GM19193 (cell line): ENCODE data around the gene CCNY.

Experiments used
- POLR2A ChIP-seq: IDR thresholded peaks from 4 replicates; pipeline ENCODE4 v1.6.1; 2011; ENCODE audit not compliant: insufficient read depth, insufficient read length; ENCODE audit errors: extremely low read depth

Gene CCNY

DNA sequence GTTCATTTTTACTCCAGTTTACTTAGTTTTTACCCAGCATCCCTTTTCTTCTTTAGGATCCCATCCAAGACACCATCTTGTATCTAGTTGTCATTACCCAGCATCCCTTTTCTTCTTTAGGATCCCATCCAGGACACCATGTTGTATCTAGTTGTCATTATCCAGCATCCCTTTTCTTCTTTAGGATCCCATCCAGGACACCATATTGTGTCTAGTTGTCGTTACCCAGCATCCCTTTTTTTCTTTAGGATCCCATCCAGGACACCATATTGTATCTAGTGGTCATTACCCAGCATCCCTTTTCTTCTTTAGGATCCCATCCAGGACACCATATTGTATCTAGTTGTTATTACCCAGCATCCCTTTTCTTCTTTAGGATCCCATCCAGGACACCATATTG is 205.4 kb downstream of the CCNY start:
- TF ChIP-seq POLR2A: no peak

DNA sequence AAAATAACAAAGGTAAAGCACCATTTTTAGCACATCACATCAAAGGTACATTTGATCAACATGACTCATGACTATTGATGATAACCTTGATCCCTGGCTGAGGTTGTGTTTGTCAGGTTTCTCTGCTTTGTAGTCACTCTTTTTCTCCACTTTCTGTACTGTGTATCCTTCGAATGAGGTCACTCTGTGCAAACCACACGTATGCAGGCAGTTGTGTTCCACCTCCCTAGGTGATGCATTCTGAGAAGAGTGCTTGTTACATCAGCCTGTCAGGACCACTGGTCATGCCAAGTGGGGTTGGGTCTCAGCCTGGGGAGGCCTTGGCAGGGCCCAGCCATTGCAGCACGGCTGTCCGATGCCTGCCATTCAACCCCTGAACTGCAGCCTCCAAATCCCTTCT is 206.0 kb downstream of the CCNY start:
- TF ChIP-seq POLR2A: no peak

DNA sequence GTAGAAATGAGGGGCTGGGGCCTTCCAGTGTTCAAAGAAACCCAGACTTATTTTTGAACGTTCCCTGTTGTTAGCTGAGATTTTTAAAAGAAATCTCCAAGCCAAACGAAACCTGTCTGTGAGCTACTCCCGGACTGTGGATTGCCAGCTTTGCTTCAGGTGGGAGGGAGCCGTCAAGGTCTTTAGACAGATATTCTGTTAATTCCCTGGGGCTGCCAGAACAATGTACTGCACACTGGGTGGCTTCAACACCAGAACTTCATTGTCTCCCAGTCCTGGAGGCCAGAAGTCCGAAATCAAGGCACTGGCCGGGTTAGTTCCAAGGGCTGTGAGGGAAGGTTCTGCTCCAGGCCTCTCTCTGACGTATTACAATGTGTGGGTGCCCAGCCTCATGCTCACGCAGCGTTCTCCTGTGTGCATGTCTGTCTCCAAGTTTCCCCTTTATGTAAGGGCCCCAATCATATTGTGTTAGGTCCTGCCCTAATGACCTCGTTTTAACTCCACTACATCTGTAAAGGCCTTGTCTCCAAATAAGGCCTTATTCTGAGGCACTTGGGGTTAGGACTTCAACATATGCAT is 208.9 kb downstream of the CCNY start:
- no peak for TF ChIP-seq POLR2A

DNA sequence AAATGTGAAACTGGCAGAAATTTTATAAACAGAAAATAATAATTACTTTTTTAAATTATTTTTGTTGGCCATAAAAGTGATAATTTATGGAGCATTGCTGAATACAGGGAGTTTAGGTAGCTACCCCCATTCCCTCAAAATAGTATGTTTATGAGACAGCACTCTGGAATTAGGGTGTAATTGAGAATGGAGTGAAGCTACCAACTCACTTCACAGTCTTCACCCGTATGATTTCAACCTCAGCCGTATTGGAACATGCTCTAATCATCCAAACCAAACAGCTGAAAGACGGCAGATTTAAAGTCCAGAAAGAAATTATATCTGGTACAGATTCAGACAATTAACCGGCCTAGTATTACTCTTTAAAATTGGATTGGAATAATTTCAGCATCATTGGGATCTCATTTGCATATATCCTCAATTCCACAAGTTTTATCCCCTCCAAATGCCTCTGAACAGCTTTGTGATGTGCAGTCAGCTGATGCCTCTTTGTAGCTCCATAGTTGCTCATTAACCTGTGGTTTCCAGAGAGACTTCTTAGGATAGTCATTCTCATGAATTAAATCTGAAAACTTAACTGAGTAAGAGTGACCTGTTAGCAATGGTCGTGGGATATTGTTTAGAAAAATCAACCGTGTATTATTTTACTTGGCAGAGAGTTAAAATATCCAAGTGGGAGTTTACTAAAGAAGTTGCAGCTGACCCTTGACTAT is 209.7 kb downstream of the CCNY start:
- no peak for TF ChIP-seq POLR2A

DNA sequence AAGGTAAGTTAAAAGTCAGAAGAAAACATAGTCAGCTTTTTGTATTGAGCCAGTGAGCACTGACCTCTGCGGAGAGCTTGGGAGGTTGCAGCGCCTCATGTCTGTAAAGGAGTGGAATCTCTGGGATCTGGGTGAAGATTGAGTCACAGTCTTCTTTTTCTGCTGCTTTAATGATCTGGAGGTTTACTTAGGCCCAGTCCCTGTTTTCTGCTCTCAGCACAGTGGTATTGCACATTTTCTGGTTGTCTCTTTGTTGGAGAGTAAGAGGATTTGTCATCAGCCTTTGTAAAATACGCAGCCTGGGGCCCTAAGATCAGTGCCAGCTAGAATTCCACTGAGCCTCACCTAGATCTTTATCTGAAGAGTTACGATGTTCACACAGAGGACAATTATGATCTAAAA is 210.5 kb downstream of the CCNY start:
- TF ChIP-seq POLR2A: no peak

DNA sequence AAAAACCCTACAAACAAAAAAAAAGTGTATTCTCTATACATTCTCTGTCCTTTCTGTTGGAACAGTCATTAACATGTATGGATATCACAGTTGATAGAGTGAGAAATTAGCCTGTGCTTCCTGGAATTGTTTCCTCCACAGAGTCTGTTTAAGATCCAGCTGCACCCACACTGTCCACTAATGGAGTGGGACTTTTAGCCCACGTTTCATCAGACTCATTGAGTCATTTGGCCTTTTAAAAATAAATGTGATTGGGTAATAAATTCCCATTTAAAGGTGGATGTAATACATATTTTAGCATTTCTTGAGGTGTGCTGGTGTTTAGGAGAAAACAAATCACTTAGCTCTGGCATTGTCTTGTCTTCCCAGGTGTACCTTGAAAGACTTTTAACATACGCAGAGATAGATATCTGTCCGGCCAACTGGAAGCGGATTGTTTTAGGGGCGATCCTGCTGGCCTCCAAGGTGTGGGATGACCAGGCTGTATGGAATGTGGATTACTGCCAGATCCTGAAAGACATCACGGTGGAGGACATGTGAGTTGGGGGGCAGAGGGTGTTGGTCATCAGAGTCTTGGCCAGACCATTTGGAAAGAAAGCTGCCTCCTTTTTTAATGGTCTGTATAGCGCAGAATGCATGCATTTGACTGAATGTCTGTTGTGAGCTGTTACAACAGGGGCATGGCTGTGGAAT is 216.5 kb downstream of the CCNY start:
- no peak for TF ChIP-seq POLR2A

DNA sequence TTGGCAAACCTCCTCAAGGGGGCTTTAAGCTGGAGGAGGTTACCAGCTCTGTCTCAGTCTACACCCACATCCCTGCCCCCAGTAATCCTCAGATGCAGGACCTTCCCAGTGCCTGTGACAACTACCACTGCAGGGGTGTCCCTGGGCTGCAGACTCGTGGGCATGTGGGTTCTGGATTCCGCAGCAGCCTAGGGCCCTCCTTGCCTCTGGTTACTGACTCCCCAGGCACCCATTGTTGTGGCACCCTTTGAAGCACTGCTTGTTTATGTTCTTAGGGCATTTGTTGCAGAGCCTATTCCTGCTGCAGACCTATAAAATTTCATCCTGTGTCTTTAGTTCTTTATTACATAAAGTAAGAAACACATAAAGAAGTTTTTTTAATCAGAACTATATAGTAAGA is 217.7 kb downstream of the CCNY start:
- no peak for TF ChIP-seq POLR2A

DNA sequence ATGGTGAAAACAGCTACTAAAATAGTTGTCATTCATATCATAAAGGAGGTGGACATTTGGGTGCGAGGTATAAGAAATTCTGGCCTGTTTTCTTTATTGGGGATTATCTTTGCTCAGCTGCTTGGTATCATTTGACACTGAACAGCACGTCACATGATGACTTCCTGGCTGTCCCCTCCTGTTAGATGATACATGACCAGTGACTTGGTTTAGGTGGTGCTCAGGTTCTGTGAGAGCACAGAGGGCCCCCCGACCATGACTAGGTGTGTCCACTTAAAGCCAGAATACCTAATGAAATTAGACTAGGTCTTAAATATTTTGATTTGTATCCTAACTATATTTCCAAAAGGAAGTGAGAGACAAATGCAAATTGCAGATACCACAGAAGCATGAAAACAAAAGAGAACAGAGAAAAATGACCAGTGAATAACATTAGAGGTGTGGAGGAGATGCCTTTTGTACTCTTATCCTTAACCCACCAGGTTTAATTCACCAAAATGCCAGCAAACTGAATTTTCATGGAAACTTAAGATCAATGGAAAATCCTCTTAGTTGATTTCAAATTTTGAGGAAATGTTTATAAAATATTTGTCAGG is 218.2 kb downstream of the CCNY start:
- no peak for TF ChIP-seq POLR2A

DNA sequence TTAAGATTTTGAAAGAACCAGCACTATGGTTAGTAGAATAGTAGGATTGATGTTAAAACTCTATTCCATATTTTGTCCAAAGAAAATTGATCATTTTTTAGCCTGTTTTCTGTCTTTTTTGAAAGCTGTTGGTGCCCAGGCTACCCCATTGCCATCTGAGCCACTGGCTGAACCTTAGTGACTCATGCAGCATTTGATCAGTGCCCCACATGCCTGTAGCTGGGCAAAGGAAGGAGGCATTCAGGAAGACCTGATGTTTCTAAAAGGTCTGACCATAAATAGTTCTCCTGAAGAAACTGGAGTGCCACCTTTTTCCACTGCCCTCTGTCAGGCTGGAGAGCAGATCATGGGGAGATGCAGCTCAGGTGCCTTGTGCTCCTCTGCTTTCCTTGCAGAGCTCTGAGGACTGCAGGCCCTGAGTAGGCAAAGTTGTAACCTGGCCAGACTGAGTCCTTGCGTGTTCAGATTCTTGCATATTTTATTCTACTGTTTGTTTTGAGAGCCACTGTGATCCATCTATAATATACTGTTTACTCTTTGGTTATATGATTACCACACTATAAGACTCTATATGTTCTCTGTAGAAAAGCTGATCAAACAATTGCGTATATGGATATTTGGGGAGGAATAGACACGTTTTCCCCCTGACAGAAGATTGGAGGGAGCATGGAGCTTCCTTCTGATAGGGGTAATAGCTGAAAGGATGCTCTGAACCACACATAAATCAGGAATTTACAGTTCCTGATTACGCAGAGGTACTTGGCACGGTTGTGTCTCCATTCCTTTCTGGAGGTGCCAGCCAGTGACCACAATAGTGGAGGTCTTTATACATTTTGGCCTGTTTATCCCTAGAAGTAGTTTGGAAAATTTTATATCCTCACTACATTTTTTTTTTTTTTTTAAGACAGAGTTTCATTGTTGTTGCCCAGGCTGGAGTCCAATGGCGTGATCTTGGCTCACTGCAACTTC is 219.9 kb downstream of the CCNY start:
- no peak for TF ChIP-seq POLR2A

DNA sequence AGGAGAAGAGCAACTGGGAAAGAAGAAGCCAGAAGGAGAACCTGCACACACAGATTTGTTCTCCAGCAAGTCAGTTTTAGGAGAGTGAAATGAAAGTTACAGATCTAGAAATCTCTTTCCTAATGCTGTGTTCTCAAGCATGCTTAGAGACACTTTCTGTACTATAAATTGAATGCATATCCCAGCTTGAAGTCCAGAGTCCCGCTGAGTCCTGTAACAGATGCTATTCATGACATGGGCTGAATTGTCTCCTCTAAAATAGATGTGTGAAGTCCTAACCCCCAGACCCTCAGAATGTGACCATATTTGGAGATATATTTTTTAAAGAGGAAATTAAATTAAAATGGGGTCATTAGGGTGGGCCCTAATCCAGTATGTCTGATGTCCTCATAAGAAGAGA is 222.0 kb downstream of the CCNY start:
- no peak for TF ChIP-seq POLR2A

DNA sequence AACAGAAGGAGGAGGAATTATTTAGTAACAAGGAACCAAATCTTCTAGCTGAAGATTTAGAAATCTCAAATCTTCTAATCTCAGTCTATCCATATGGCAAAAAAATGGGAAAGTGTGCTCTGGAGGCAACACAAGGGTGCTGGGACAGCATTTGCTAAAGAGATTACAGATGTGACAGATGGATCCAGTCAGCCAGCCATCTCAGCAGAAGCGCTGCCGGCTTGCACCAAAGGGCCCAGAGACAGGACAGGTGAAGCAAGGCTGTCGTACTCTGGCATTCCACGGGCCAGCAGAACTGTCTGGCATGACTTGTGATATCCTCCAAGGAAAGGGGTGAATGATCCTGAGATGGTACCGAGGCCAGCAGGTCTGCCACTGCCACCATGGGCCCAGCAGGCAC is 223.1 kb downstream of the CCNY start:
- no peak for TF ChIP-seq POLR2A

DNA sequence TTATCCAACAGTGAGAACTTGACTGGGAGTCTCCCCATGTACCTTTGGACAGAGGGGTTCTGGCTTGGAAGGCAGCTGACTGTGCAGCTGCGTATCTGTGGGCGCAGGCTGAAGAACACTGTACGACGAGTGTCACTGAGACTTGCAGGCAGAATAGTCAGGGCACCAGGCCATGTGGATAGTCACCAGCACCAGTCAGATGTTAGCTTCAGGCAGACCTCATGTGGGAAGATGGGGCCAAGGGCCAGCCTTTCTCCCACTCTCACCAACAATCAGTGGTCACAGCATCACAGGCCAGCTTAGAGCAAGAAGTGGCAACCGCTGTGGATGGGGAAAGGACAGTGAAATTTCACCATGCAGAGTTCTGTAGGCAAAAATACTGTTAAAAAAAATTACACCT is 225.4 kb downstream of the CCNY start:
- TF ChIP-seq POLR2A: no peak

DNA sequence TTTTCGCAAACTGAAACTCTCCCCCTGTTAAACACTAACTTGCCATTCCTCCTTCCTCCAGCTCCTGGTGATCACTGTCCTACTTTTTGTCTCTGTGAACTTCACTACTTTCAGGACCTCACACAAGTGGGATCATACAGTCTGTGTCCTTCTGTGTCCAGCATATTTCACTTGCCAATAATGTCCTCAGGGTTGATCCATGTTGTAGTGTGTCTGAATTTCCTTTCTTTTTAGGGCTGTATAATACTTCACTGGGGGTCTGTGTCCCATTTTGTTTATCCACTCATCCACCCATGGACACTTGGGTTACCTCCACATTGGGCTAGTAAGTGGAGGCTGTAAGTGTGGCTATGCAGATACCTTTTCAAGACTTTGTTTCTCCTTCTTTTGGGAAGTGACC is 226.1 kb downstream of the CCNY start:
- TF ChIP-seq POLR2A: no peak

DNA sequence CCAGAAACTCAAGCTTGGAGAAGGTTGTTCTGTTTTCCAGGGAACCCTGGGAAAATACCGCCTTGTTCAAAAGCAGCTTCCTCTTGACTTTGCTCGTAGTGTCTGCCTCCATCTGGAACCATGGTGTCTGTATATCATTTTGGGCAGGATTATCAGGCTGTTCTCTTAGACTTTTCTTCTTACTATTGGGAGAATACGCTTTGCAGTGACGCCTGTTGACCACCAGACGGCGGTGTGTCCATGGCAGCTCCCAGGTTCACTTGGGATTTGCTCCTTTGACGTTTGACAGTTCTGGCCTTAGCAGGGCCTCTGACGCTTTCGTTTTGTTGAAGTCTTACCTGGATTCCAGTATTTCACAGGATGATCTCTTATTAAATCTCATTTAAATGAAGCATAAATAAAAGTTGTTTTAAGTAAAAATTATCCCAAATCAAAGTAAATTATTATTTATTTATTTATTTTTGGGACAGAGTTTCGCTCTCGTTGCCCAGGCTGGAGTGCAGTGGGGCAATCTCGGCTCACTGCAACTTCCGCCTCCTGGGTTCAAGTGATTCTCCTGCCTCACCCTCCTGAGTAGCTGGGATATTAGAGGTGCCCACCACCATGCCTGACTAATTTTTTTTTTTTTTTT is 227.1 kb downstream of the CCNY start:
- no peak for TF ChIP-seq POLR2A
